ENCODE measurements around the gene DLX1.
"Not testable (repeated sequence)": the region's sequence is repeated elsewhere in the genome, so short reads cannot be mapped to it uniquely, and the experiment has no call there.

DLX1 gene

DNA sequence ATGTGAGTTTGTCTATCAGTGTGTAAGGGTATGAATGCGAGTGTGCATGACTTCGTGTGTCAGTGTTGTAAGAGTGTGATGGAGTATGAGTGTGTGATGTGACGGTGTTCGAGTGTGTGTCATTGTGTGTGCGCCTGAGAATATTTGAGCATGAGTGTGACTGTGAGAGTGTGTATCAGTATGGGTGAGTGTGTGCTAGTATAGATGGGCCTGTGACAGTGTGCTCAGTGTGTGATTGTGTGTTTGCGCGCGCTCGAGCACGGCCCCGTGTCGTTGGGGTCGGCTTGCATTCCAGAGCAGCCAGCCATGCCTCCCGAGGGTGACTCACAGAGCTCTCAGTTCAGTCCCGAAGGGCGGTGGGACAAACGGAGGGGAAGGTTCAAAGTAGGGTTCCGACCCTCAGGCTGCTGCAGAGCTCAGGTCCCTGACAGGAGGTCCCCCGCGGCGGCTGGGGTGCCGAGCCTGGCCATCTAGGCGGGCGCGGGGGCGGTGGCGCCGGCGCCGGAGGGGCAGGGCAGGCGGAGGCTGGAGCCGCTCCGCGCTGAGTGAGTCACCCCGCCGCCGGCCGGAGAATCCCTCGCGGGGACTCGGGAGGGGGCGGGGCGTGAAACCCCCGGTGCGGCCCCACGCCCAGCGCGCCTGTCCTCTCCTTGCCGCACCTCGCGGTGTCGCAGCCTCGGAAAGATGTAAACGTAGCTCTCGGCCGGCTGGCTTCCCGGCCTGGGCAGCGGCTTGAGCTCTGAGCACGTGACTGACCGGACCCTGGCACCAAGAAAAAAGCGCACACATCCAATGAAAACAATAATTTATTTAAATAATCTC is 13.6 kb downstream of the DLX1 start:
- DNase-seq: peak; percentile 76

DNA sequence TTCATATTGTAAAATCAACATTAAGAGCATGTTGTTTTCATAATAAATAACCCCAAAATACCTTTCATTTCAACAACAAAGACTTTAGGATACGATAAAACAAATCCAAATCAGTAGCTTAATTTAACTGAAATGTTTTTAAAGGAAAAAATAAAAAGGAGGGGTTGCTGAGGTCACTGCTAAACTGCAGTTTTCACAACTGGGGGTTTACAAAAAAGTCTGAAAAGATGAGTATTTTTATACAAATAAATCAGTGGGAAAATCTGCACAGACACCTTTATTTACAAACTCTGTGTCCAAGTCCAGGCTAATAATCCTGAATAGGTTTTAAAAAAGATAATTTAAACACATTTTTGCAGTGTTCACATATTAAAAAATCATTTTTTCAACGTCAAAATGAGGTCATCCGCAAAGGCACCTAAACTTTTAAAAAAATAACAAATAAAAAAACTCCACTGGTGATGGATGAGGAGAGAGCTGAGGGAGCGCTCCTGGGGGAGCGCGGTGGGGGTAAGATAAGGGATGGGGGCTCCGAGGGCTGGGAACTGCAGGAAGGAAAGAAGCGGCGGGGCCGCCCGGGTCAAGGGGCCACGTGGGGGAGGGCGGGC is 14.3 kb downstream of the DLX1 start:
- DNase-seq: no peak

- peak; percentile 61 for DNase-seq
Observed at GRCh38 chr2:172100080-172100934, 15.0 kb downstream of the DLX1 start.

GRCh38 chr2:172100935-172101820 is 15.9 kb downstream of the DLX1 start:
- DNase-seq: peak; percentile 67

DNA sequence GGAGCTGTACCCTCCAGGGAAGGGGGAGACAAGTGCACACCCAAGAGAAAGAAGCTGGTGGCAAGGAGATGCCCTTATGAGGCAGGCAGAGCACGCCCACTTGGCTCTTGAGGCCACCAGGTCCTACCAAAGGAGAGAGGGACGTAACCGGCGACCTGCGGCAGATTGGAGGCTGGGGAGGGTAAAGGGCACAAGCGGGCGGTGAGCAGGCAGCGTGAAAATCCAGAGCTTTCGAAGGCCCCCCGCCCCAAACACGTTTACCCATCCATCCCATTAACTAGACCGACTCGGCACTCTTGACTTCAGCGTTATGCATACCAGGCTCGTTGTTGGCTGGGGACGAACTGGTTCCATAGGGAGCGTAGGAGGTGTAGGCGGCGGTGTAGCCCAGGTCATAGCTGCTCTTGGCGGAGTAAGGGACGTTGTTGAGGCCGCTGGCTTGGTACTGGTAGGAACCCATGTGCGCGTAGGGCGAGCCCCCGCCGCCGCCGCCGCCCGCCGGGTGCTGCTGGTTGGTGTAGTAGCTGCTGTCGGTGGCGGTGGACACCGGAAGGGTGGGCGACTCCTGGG is 16.6 kb downstream of the DLX1 start:
- peak; percentile 83 for DNase-seq

GRCh38 chr2:172102391-172103359 is 17.4 kb downstream of the DLX1 start, which contains the start of gene DLX2:
TSS of gene DLX2 (minus strand) at chr2:172102900. CDS start at chr2:172102538, 362 bp downstream.
- DNase-seq: peak; percentile 96

DNA sequence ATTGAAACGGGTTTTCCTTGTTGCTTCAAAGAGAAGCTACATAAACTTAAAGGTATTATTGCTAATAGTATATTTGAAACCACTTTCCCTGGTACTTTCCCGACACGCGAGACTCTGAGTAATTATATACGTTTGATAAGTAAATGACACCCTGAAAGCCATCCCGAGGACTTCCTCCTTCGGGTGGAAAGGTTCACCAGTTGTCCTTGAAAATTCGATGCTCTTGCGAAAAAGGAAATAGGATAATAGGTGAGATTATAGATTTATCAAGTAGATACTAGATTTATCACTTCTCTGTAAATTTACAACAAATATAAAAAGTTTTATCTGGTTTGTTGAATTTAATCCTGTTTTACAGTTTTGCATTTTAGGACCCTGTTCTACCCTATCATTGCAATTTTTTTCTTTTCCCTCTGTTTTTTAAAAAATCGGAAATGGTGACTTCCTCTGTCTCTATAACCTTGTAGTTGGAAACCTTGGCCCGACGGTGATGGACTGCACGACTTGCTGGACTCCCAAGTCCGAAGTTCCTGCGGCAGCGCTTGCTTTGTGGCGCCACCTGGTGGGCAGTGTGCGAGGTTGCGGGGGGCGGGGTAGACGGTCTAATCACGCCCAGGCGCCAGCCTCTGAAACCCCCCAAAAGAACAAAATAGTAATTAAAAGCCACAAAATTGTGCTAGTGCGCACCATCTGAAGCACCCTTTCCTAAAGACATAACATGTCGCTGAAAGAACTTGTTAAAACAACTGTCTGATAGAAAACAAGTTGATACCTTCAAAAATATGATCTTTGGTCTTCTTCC is 18.4 kb downstream of the DLX1 start:
- peak; percentile 94 for DNase-seq

DNA sequence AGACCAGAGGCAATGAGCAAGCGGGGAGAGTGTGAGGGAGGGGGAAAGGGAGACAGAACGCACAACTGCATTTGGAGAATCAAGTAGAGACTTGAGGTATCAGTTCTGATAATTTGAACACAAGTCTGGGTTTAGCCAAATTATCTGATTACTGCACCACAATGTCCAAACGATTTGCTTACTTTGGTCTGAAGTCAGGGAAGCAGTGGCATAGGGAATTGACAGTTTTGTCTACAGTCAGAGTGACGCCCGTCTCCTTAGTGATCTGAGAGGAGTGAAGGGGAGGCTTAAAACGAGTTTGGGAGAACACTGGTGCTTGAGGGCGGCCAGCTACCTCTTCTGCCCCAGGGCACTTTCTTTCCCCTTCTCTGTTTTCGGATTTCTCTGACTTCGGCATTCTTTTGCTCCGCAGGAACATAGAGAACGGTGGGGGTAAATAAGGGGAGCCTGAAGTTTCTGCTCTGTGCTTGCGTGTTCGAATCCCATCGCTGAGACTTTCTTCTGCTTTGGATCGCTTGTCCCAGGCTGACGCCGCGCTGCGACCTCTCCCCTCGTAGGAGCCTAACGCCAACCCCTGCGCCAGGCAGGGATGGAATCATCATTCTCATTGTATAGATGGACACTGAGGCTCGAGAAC is 20.3 kb downstream of the DLX1 start:
- DNase-seq: peak; percentile 27

- DNase-seq: peak; percentile 70
Observed at GRCh38 chr2:172106108-172106961, 21.0 kb downstream of the DLX1 start.

GRCh38 chr2:172107690-172108586 is 22.6 kb downstream of the DLX1 start:
- DNase-seq: no peak

- no peak for DNase-seq
Observed at GRCh38 chr2:172108587-172108930, 23.3 kb downstream of the DLX1 start.

DNA sequence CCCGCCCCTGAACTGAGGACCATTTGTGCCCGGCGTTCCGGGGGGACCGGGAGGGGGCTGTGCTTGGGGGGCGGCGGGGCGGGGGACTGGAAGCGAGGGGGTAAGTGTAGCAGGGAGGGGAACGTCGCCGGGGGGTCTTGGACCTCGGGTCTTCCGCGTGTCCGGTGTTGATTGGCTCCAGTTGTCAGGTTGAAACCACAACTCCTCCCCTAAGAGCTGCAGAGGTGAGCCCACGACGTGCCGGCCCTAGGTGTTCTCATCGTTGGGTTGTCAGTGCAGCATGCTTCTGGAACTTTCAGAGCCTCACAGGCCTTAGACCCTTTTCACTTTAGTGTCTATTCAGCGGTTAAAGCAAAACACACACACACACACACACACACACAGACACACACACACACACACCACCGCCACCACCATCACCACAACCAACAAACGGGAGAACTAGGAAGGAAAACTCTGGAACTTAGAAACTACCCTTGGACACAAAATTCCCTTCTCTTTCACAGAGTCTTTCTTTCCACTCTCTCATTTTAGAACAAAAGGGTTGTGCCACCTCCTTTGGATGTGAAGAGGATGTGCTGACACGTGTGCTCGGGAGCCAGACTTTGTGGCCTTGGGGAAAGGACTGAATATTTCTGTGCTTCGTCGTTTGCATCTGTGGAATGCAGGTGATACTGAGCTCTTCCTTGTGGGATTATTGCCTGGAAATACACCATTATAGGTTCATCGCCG is 24.1 kb downstream of the DLX1 start:
- DNase-seq: no peak

DNA sequence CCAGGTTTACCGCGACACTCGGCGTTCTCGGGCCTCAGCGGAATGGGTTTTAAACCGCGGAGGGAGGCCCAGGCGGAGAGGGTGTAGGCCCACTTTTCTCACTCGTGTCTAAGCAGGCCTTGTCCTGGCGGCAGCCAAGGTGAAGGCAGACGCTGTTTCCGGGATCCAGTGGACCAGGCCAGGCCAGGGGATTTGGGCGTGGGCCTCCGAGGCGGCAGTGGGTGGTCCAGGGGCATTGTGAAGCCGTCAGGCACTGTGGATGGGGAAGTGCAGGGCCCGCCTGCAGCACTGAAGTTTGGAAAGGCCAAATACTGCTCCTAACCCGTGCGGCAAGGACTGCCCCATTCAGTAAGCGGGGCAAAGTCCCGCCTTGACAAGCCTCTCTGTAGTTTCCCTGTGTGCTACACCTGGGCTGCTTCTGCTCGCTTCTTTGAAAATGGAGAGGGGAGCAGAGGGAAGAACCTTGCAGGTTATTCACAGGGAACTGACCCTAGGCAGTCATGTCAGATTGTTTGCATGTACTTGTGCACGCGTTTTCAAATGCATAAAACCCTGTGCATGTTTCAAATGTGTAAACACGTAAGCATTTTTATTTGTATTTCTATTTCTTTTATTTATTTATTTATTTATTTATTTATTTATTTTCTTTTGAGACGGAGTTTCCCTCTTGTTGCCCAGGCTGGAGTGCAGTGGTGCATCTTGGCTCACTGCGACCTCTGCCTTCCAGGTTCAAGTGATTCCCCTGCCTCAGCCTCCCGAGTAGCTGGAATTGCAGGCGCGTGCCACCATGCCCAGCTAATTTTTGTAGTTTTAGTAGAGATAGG is 24.9 kb downstream of the DLX1 start:
- DNase-seq: no peak

DNA sequence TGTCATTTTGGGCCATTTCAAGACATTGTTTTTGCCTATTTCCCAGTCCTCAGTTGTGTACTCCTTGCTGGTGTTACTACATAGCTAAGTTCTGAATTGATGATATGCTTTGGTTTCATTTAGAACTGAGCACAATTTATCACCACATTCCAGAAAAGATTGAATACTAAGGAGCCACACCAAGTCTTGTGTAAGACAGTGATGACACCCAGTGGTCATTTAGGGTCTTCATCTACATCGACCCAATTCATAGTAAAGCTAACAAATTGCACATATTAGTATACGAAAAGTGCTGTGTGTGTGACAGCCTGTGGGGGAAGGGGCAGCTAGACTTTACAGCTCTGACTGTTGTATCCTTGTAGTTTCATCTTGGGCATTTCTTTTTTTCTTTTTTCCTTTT is 28.3 kb downstream of the DLX1 start:
- DNase-seq: peak; percentile 43

DNA sequence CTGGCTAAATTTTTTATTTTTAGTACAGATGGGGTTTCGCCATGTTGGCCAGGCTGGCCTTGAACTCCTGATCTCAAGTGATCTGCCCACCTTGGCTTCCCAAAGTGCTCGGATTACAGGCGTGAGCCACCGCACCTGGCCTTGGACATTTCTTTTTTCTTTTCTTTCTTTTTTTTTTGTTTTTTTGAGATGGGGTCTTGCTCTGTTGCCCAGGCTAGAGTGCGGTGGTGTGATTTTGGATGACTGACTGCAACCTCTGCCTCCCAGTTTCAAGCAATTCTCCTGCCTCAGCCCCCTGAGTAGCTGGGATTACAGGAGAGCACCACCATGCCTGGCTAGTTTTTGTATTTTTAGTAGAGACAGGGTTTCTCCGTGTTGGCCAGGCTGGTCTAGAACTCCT is 28.9 kb downstream of the DLX1 start:
- DNase-seq: not testable (repeated sequence)

DNA sequence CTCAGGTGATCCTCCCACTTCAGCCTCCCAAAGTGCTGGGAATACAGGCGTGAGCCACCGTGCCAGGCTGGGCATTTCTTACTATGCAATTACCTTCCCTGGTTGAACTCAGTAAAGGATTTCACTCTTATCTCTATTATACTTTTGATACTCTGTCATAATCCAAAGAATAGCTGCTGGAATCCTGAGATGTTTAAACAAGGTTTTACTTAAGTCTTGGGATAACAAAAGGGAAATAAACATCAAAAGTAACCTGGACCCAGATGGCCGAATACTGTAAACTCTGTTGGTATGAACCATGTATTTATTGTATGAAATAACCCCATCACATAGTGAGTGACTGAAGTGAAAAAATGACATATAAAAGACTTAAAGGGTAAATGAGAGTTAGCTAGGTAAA is 29.3 kb downstream of the DLX1 start:
- no peak for DNase-seq

All from DMS53 (cell line).